Activated B cell treated with CpG ODN at 0.5 μM for 24 hours (primary cell): ENCODE measurements around the gene FAM9C. TPM values are rescaled to one million over a fixed set of nuclear protein-coding genes. Genes with fewer than 3 reads are reported as not detected.

ENCODE experiments used
- ATAC-seq: fragments of 200-7000 bp; cut with Tn5 transposase; one replicate; pipeline ENCODE4 v1.10.0; 2021; ENCODE audit warnings: low read depth, mild to moderate bottlenecking, moderate library complexity
- CTCF ChIA-PET: fragments of 350-600 bp; sonication (Branson Sonifier 250); formaldehyde crosslinking; loops from one replicate; lab custom pipeline; 2021; ENCODE audit warnings: antibody characterized with exemption; lab: Charles Lee
- POLR2A ChIA-PET: fragments of 350-600 bp; sonication (Branson Sonifier 250); formaldehyde crosslinking; loops from one replicate; lab custom pipeline; 2021; ENCODE audit warnings: antibody characterized with exemption; lab: Charles Lee
- DNase-seq: peaks from one replicate; pipeline ENCODE4 v3.0.0; 2022
- H3K27ac Mint-ChIP-seq: one replicate; pipeline ENCODE4 v1.8.0; 2020; ENCODE audit warnings: mixed read lengths
- H3K27me3 Mint-ChIP-seq: one replicate; pipeline ENCODE4 v1.8.0; 2021; ENCODE audit warnings: mixed read lengths
- H3K36me3 Mint-ChIP-seq: one replicate; pipeline ENCODE4 v1.8.0; 2021; ENCODE audit warnings: low read depth, mixed read lengths
- H3K4me1 Mint-ChIP-seq: one replicate; pipeline ENCODE4 v1.8.0; 2021; ENCODE audit warnings: mixed read lengths
- H3K4me3 Mint-ChIP-seq: one replicate; pipeline ENCODE4 v1.8.0; 2020; ENCODE audit warnings: mild to moderate bottlenecking, mixed read lengths
- H3K9me3 Mint-ChIP-seq: one replicate; pipeline ENCODE4 v1.8.0; 2020; ENCODE audit warnings: mixed read lengths
- CTCF ChIP-seq: fragments of 200-600 bp; IDR thresholded peaks from one replicate; pipeline ENCODE4 v1.8.0; 2022; ENCODE audit warnings: antibody characterized with exemption, mild to moderate bottlenecking
- intact Hi-C: fragments of 100-400 bp; cut with micrococcal nuclease; formaldehyde crosslinking; loops from one replicate; pipeline ENCODE4 v1.15.1; 2024
- total RNA-seq: library from RNA; stranded (reverse); gene quantifications from 2 replicates; pipeline ENCODE4 v1.2.3, GENCODE V29; 2022

FAM9C gene
- total RNA-seq, 1 donor from 2014 or later, result not detected

- DNase-seq (no peak), ATAC-seq (no peak)
- H3K4me1 Mint-ChIP-seq, result peaks cover 29% of the 10 kb centered on the region
- H3K36me3 Mint-ChIP-seq, result no peaks in the 10 kb centered on the region
- intact Hi-C loops, result no loop called here
- POLR2A ChIA-PET, result no interaction called here
- H3K27ac Mint-ChIP-seq, result no peak overlapping the region
- H3K27me3 Mint-ChIP-seq, result no peaks in the 10 kb centered on the region
- CTCF ChIA-PET, result interaction anchor here (1.8 kb wide), 1 partner anchor 97 kb away, joined by 7 read pairs; no protein-coding TSS in a partner anchor
- no peak overlapping the region for H3K4me3 Mint-ChIP-seq
- TF ChIP-seq CTCF, result no peak
- no peaks in the 10 kb centered on the region for H3K9me3 Mint-ChIP-seq
Measured at GRCh38 chrX:13043138-13043537, 1.3 kb downstream of the FAM9C start.

- no peak for TF ChIP-seq CTCF
- Mint-ChIP-seq H3K4me3 (no peak overlapping the region), H3K9me3 (peaks cover 2% of the 10 kb centered on the region), H3K4me1 (peaks cover 13% of the 10 kb centered on the region), H3K36me3 (no peaks in the 10 kb centered on the region), H3K27ac (no peak overlapping the region), H3K27me3 (no peaks in the 10 kb centered on the region)
- DNase-seq (no peak), ATAC-seq (no peak)
- ChIA-PET POLR2A (no interaction called here), CTCF (no interaction called here)
- intact Hi-C loops, result loop anchor here (5.0 kb wide), 1 partner anchor 35 kb away; no protein-coding TSS in a partner anchor
Measured at GRCh38 chrX:13036896-13037295, 7.5 kb downstream of the FAM9C start.

DNA sequence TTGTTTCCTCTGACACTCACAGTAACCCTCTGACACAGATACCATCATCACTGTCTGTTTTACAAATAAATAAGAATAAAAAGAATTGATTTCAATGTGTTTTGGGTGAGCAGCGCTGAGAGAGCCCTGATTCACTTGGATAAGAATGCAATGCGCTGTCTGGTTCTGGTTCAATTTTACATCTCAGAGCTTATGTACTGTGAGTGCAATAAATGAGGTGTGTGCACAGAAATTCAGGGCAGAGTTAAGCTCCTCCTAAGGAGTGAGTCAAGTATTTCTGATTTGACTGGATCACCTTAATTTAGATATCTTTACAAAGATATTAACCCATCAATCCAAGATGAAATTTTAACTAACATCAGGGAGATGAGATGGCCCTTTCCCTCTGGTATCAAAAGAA, 11.2 kb downstream of the FAM9C start:
- ATAC-seq (no peak), DNase-seq (no peak)
- no peaks in the 10 kb centered on the region for H3K27me3 Mint-ChIP-seq
- intact Hi-C loops, result no loop called here
- peaks cover 2% of the 10 kb centered on the region for H3K9me3 Mint-ChIP-seq
- no peak overlapping the region for H3K27ac Mint-ChIP-seq
- no peak overlapping the region for H3K4me3 Mint-ChIP-seq
- H3K4me1 Mint-ChIP-seq, result peaks cover 29% of the 10 kb centered on the region
- TF ChIP-seq CTCF, result no peak
- ChIA-PET CTCF (no interaction called here), POLR2A (interaction anchor here (0.9 kb wide), 1 partner anchor 10 kb away, joined by 3 read pairs; no protein-coding TSS in a partner anchor)
- no peaks in the 10 kb centered on the region for H3K36me3 Mint-ChIP-seq

- ChIA-PET CTCF (no interaction called here), POLR2A (interaction anchor here (0.8 to 1.1 kb wide), 4 partner anchors 17 to 50 kb away, joined by 3 to 5 read pairs (median 4); no protein-coding TSS in a partner anchor)
- Mint-ChIP-seq H3K4me1 (peaks cover 45% of the 10 kb centered on the region), H3K9me3 (no peaks in the 10 kb centered on the region), H3K4me3 (peak overlapping the region; percentile 8), H3K36me3 (no peaks in the 10 kb centered on the region), H3K27me3 (no peaks in the 10 kb centered on the region), H3K27ac (peak overlapping the region; percentile 3)
- peak; percentile 40 for ATAC-seq
- intact Hi-C loops, result no loop called here
- no peak for DNase-seq
- no peak for TF ChIP-seq CTCF
Measured at GRCh38 chrX:13029887-13030771, 14.3 kb downstream of the FAM9C start.

GRCh38 chrX:13029637-13029886, 14.9 kb downstream of the FAM9C start:
- ChIA-PET POLR2A (interaction anchor here (1.1 kb wide), 2 partner anchors 16 to 22 kb away, joined by 4 to 5 read pairs; no protein-coding TSS in a partner anchor), CTCF (no interaction called here)
- H3K4me1 Mint-ChIP-seq, result peaks cover 48% of the 10 kb centered on the region
- no peak for TF ChIP-seq CTCF
- no peak overlapping the region for H3K27ac Mint-ChIP-seq
- ATAC-seq, result no peak
- H3K4me3 Mint-ChIP-seq, result no peak overlapping the region
- no peaks in the 10 kb centered on the region for H3K27me3 Mint-ChIP-seq
- intact Hi-C loops, result no loop called here
- no peak for DNase-seq
- no peaks in the 10 kb centered on the region for H3K9me3 Mint-ChIP-seq
- H3K36me3 Mint-ChIP-seq, result no peaks in the 10 kb centered on the region
